CD14-positive monocyte (primary cell): Measurements from ENCODE around the gene OGFOD2. TPM values are rescaled to one million over a fixed set of nuclear protein-coding genes. Genes with fewer than 3 reads are reported as not detected.
A peak's percentile ranks its signal among the peaks of the same experiment; 100 is the strongest.

Experiments used
- DNase-seq, 3 donors: peaks; one replicate each; pipeline ENCODE4 v3.0.0-alpha.2; 2011 to 2022
- H2AFZ ChIP-seq: 2 replicates; pipeline ENCODE4 v1.6.0; 2012; ENCODE audit warnings: mild to moderate bottlenecking, low read depth, low read length, inconsistent platforms; ENCODE audit not compliant: insufficient read depth, poor library complexity, severe bottlenecking
- H3K27ac ChIP-seq, 2 donors: 1 replicate in 1 of 2; 2 replicates in 1 of 2; pipeline ENCODE4 v1.5.1; 2012 to 2013; ENCODE audit warnings: low read length in 2 of 2, control low read depth in 1 of 2, inconsistent platforms in 1 of 2, low read depth in 1 of 2, mild to moderate bottlenecking in 1 of 2
- H3K27me3 ChIP-seq, 2 donors: one replicate each; pipeline versions ENCODE4 v1.6.0 to v1.6.1; 2011 to 2013; ENCODE audit warnings: low read length in 2 of 2; ENCODE audit not compliant: control insufficient read depth in 2 of 2, insufficient read depth in 2 of 2
- H3K36me3 ChIP-seq, 2 donors: replicated peaks in 1 of 2; 1 replicate in 1 of 2; 2 replicates in 1 of 2; pipeline versions ENCODE4 v1.5.1 to v1.6.1; 2012 to 2013; ENCODE audit warnings: low read length in 2 of 2, control low read depth in 1 of 2, inconsistent platforms in 1 of 2, mild to moderate bottlenecking in 1 of 2; ENCODE audit not compliant: insufficient read depth in 2 of 2, control insufficient read depth in 1 of 2
- H3K4me1 ChIP-seq, 2 donors: 1 replicate in 1 of 2; 2 replicates in 1 of 2; pipeline versions ENCODE4 v1.5.1 to v1.6.1; 2012 to 2013; ENCODE audit warnings: low read length in 2 of 2, control low read depth in 1 of 2, inconsistent platforms in 1 of 2, mild to moderate bottlenecking in 1 of 2, moderate library complexity in 1 of 2; ENCODE audit not compliant: insufficient read depth in 2 of 2, control insufficient read depth in 1 of 2
- H3K4me2 ChIP-seq: replicated peaks from 2 replicates; pipeline ENCODE3; 2012; ENCODE audit warnings: low read length, moderate library complexity, mild to moderate bottlenecking; ENCODE audit not compliant: poor library complexity, severe bottlenecking; ENCODE audit errors: extremely low read depth
- H3K4me3 ChIP-seq, 3 experiments: fragments of 200-600 bp in 1 of 3; sonication (generic) in 1 of 3; replicated peaks in 1 of 3; 1 replicate in 2 of 3; 2 replicates in 1 of 3; pipeline ENCODE4 v1.5.1; 2011 to 2013; ENCODE audit warnings: low read length in 3 of 3, mild to moderate bottlenecking in 3 of 3, control low read depth in 2 of 3, low read depth in 2 of 3, inconsistent platforms in 1 of 3, moderate library complexity in 1 of 3
- H3K79me2 ChIP-seq: 2 replicates; pipeline ENCODE4 v1.6.0; 2012; ENCODE audit warnings: mild to moderate bottlenecking, control low read depth, inconsistent platforms, low read length, moderate library complexity; ENCODE audit not compliant: insufficient read depth
- H3K9ac ChIP-seq: 2 replicates; pipeline ENCODE4 v1.6.0; 2017; ENCODE audit warnings: low read length, mild to moderate bottlenecking; ENCODE audit not compliant: insufficient read depth, poor library complexity, severe bottlenecking
- H3K9me3 ChIP-seq, 2 donors: replicated peaks in 1 of 2; 1 replicate in 1 of 2; 2 replicates in 1 of 2; pipeline versions ENCODE4 v1.5.1 to v1.6.1; 2012 to 2013; ENCODE audit warnings: low read length in 2 of 2, control low read depth in 1 of 2; ENCODE audit not compliant: control insufficient read depth in 1 of 2, insufficient read depth in 1 of 2
- H4K20me1 ChIP-seq: 2 replicates; pipeline ENCODE4 v1.6.0; 2012; ENCODE audit warnings: mild to moderate bottlenecking, low read length, control low read depth, moderate library complexity; ENCODE audit not compliant: insufficient read depth
- H3K27ac Mint-ChIP-seq, 7 donors: one replicate each; pipeline ENCODE4 v1.8.0; 2020; ENCODE audit warnings: mild to moderate bottlenecking in 7 of 7, mixed read lengths in 7 of 7, moderate library complexity in 6 of 7, inconsistent platforms in 2 of 7
- H3K27me3 Mint-ChIP-seq, 3 donors: one replicate each; pipeline ENCODE4 v1.8.0; 2021 to 2022; ENCODE audit warnings: low read depth in 3 of 3, mild to moderate bottlenecking in 3 of 3, mixed read lengths in 3 of 3, moderate library complexity in 3 of 3, inconsistent platforms in 1 of 3
- H3K36me3 Mint-ChIP-seq, 2 donors: one replicate each; pipeline ENCODE4 v1.8.0; 2020; ENCODE audit warnings: mixed read lengths in 2 of 2, inconsistent platforms in 1 of 2, mild to moderate bottlenecking in 1 of 2
- H3K4me1 Mint-ChIP-seq: one replicate; pipeline ENCODE4 v1.8.0; 2020; ENCODE audit warnings: mild to moderate bottlenecking, mixed read lengths
- H3K4me3 Mint-ChIP-seq, 2 donors: one replicate each; pipeline ENCODE4 v1.8.0; 2020; ENCODE audit warnings: mild to moderate bottlenecking in 2 of 2, mixed read lengths in 2 of 2, moderate library complexity in 1 of 2
- H3K9me3 Mint-ChIP-seq, 7 donors: one replicate each; pipeline ENCODE4 v1.8.0; 2020 to 2022; ENCODE audit warnings: mixed read lengths in 7 of 7, mild to moderate bottlenecking in 6 of 7, moderate library complexity in 6 of 7, inconsistent platforms in 2 of 7
- CTCF ChIP-seq: fragments of 200-600 bp; IDR thresholded peaks from one replicate; pipeline ENCODE4 v1.8.0; 2022; ENCODE audit warnings: antibody characterized with exemption, mild to moderate bottlenecking
- WGBS: methylation state at CpG from one replicate; pipeline ENCODE4 v1.1.5; 2013; ENCODE audit warnings: missing lambda C conversion rate; ENCODE audit not compliant: insufficient coverage; 5-methylcytosine and 5-hydroxymethylcytosine counted together
- intact Hi-C, 2 donors: fragments of 100-400 bp; cut with micrococcal nuclease; formaldehyde crosslinking; loops; one replicate each; pipeline versions ENCODE4 v1.15.0 to v1.15.1; 2023
- polyA plus RNA-seq, 3 donors: library from polyadenylated mRNA; depleted of rRNA in 1 of 3; unstranded in 2 of 3; stranded (reverse) in 1 of 3; fragments of 300-500 nt in 2 of 3; fragments of >200 nt in 1 of 3; fragmentation: Illumina TruSeq in 2 of 3; gene quantifications; 1 replicate in 2 of 3; 2 replicates in 1 of 3; pipeline ENCODE4 v1.2.3, GENCODE V29; 2012 to 2021

Gene OGFOD2
- polyA plus RNA-seq, 3 donors = 13.0 to 30.3 (median 13.6) TPM

- H3K27me3 ChIP-seq = no peaks in the 10 kb centered on the region
- no peaks in the 10 kb centered on the region for H3K36me3 ChIP-seq
- TF ChIP-seq CTCF = no peak
- no peaks in the 10 kb centered on the region for H3K9me3 ChIP-seq
- H3K4me1 Mint-ChIP-seq = peaks cover 4% of the 10 kb centered on the region
- H4K20me1 ChIP-seq = no peaks in the 10 kb centered on the region
- WGBS = 83% methylated on average over 11 of the region's 12 CpGs
- H3K36me3 Mint-ChIP-seq = no peaks in the 10 kb centered on the region
- peaks cover 11 to 14% of the 10 kb centered on the region in 2 donors for H3K4me1 ChIP-seq
- no peak for DNase-seq
- H3K9ac ChIP-seq = no peak overlapping the region
- peak overlapping the region; percentile 85 for H3K4me2 ChIP-seq
- H3K4me3 ChIP-seq = no peak overlapping the region
- H2AFZ ChIP-seq = peak overlapping the region; percentile 78
- peak overlapping the region in 1 of 2 donors; percentile 6 for H3K4me3 Mint-ChIP-seq
- intact Hi-C loops = no loop called here
- H3K79me2 ChIP-seq = no peaks in the 10 kb centered on the region
- no peak overlapping the region for H3K27ac ChIP-seq
- peak overlapping the region in 1 of 7 donors; percentile 13 for H3K27ac Mint-ChIP-seq
- no peaks in the 10 kb centered on the region for H3K9me3 Mint-ChIP-seq
- peaks cover 0 to 3% (median 0%) of the 10 kb centered on the region in 3 donors for H3K27me3 Mint-ChIP-seq
Observed at GRCh38 chr12:122965321-122965751, 9.7 kb upstream of the OGFOD2 start.

- no peaks in the 10 kb centered on the region for H3K9me3 ChIP-seq
- no peak for TF ChIP-seq CTCF
- peaks cover 11 to 14% of the 10 kb centered on the region in 2 donors for H3K4me1 ChIP-seq
- Mint-ChIP-seq H3K4me3 (peak within 1 kb of the TSS; percentile 66 to 78), H3K27ac (peak within 1 kb of the TSS in 2 of 7 donors; percentile 13 to 64), H3K9me3 (no peaks in the 10 kb centered on the region), H3K36me3 (no peaks in the 10 kb centered on the region), H3K27me3 (peaks cover 0 to 3% (median 0%) of the 10 kb centered on the region in 3 donors), H3K4me1 (peaks cover 4% of the 10 kb centered on the region)
- H3K9ac ChIP-seq = peak within 1 kb of the TSS; percentile 32
- DNase-seq = peak; percentile 80 to 89 (median 86)
- no peaks in the 10 kb centered on the region for H3K36me3 ChIP-seq
- peak within 1 kb of the TSS; percentile 85 for H3K4me2 ChIP-seq
- no peaks in the 10 kb centered on the region for H3K27me3 ChIP-seq
- no peaks in the 10 kb centered on the region for H3K79me2 ChIP-seq
- no peaks in the 10 kb centered on the region for H4K20me1 ChIP-seq
- H2AFZ ChIP-seq = peak within 1 kb of the TSS; percentile 78
- intact Hi-C loops = no loop called here
- peak within 1 kb of the TSS; percentile 16 to 76 (median 43) for H3K4me3 ChIP-seq
- H3K27ac ChIP-seq = no peak within 1 kb of the TSS
- under 1% methylated on average over 40 of the region's 55 CpGs for WGBS
Observed at GRCh38 chr12:122965851-122966742, 8.9 kb upstream of the OGFOD2 start, which contains the start of gene ABCB9. Gene ABCB9 (minus strand): TSS chr12:122966463. CDS start chr12:122960235, 6,228 bp downstream.
